C1 segment of cervical spinal cord (tissue), 14 donors: ENCODE data around the gene TJP1.
"Not testable (repeated sequence)": the region's sequence is repeated elsewhere in the genome, so short reads cannot be mapped to it uniquely, and the experiment has no call there.

Source experiments
- DNase-seq, 14 donors: peaks; one replicate each; lab custom pipeline; 2025; lab: John Stamatoyannopoulos, UW

The TJP1 gene

GRCh38 chr15:29756358-29757267, 65.7 kb downstream of the TJP1 start:
- DNase-seq = no peak

GRCh38 chr15:29754009-29754408, 68.3 kb downstream of the TJP1 start:
- not testable (repeated sequence) for DNase-seq

GRCh38 chr15:29753506-29753905, 68.8 kb downstream of the TJP1 start:
- DNase-seq = no peak

GRCh38 chr15:29750754-29751153, 71.5 kb downstream of the TJP1 start:
- DNase-seq = no peak

GRCh38 chr15:29749365-29750086, 72.7 kb downstream of the TJP1 start:
- peak in 5 of 14 donors; percentile 2 to 20 (median 15) for DNase-seq

- no peak for DNase-seq
These were observed 74.3 kb downstream of the TJP1 start for GRCh38 chr15:29747837-29748417.

- DNase-seq = no peak
These were observed 78.8 kb downstream of the TJP1 start for GRCh38 chr15:29743475-29743874.

GRCh38 chr15:29740692-29741311, 81.5 kb downstream of the TJP1 start:
- DNase-seq = no peak

- no peak for DNase-seq
These were observed 85.6 kb downstream of the TJP1 start for GRCh38 chr15:29736744-29737020.

- no peak for DNase-seq
These were observed 86.1 kb downstream of the TJP1 start for GRCh38 chr15:29736012-29736743.

GRCh38 chr15:29734917-29735572, 87.2 kb downstream of the TJP1 start:
- DNase-seq = no peak

GRCh38 chr15:29731865-29732264, 90.4 kb downstream of the TJP1 start:
- no peak for DNase-seq

- not testable (repeated sequence) for DNase-seq
These were observed 91.8 kb downstream of the TJP1 start for GRCh38 chr15:29730471-29730870.

- DNase-seq = peak in 1 of 14 donors; percentile 0
These were observed 93.8 kb downstream of the TJP1 start for GRCh38 chr15:29728418-29728817.

GRCh38 chr15:29727871-29728270, 94.4 kb downstream of the TJP1 start:
- DNase-seq = no peak

- DNase-seq = no peak
These were observed 95.7 kb downstream of the TJP1 start for GRCh38 chr15:29726553-29726952.

- DNase-seq = no peak
These were observed 98.2 kb downstream of the TJP1 start for GRCh38 chr15:29724026-29724425.

GRCh38 chr15:29713784-29714183, 108.5 kb downstream of the TJP1 start:
- no peak for DNase-seq

- no peak for DNase-seq
These were observed 110.0 kb downstream of the TJP1 start for GRCh38 chr15:29712149-29712885.

GRCh38 chr15:29711531-29711930, 110.7 kb downstream of the TJP1 start:
- no peak for DNase-seq
